GM10847 (cell line): ENCODE measurements around the gene C1QL2.

Experiments
- POLR2A ChIP-seq: IDR thresholded peaks from 2 replicates; pipeline ENCODE4 v1.6.1; 2011; ENCODE audit not compliant: insufficient read length; ENCODE audit errors: extremely low read depth

Gene C1QL2

GRCh38 chr2:119158563-119159347, at the start of gene C1QL2:
TSS of gene C1QL2 (minus strand) at chr2:119158751. CDS start at chr2:119158269, 482 bp downstream.
- TF ChIP-seq POLR2A: no peak

DNA sequence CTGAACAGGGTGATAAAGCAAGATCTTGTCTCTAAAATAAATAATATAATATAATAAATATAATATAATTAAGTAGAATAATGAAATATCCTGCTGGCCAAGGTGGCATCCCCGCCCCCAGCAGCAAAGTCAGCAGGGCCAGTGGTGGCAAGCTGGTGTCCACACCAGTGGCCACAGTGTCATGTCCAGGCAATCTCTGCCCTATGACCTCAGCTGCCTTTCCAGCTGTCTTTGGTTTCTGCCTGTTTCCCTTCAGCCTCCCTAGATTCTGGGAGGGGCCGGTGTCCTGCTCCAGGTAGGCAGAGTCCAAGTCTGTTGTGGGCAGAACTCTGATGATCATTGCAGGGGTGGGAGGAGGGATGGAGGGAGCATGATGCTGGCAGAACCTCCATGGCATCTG, 48.9 kb upstream of the C1QL2 start:
- no peak for TF ChIP-seq POLR2A

DNA sequence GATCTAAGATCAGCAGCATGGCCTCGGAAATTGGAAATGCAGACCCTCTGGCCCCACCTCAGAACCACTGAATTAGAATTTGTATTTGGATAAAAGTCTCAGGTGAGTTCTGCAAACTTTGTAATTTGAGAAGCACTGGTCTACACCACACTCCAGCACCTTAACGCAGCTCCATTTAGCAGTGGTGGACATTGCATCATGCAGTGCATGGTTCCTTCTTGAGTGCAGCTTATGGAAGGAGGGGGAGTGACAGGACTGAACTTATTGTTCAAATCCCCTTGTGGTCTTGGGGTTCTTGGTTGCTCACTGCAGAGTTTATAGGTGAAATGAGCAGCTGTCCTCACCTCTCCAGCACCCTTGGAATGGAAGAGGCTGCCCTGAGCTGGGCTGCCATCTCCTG, 47.6 kb upstream of the C1QL2 start:
- TF ChIP-seq POLR2A: no peak

DNA sequence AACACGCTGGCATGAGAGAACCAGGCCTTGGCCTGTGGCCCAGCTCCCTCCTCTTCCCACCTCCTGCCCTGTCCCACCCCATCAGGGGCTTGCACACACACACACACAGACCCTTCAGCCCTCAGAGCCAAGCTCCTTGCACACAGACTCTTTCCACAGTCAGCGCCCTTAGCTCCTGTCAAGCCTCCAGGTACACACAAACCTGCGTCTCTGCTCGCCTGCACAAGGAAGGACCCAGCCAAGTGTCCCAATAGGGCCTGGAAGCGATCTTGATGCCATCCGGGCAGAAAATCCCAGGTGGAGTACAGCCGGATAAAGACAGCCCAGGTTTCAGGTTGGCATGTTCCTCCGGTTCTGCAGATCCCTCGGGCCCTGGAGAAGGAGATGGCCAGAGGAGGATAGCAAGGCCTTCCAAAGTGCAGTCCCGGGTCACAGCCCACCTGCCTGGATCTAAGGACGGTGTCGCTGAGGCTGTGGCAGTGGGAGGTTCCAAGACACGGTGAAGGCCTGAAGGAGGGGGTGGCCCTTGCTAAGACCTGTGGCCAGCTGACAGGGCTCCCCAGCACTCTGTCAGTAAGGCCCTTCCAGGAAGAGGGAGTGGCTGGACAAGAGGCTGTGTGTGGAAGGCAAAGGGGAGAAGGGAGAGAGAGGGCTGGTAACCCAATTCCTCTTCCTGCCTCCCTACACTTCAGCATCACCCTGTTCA, 46.6 kb upstream of the C1QL2 start:
- TF ChIP-seq POLR2A: no peak

- TF ChIP-seq POLR2A: no peak
Measured at GRCh38 chr2:119204525-119204924, 46.0 kb upstream of the C1QL2 start.

DNA sequence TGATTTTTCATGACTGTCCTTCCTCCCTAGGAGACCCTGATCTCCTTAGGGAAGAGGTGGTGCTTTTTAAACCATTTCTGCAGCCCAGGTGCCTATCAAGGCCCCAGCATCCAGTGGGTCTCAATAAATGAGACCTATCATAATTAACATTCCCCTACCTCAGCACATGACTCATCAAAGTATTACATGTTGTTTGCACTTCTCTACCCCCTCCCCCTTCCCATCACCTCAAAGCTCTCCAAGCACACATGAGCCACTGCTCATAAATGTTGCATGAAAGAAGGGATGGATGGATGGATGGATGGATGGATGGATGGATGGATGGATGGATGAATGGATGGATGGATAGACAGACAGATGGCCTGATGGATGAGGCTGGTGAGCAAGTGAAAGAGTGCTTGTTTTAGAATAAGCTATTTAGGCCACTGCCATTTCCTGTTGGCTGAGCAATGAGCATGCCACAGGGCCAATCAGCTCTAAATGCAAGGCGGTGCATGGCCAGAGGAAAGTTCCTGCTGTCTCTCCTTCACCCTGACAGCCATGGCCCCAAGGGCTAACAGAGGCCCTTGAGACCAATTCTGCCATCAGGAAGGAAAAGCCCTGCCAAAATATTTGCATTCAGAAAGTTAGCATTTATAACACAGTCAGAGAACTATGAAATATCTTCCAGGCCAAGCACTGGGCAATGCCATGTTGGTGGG, 44.2 kb upstream of the C1QL2 start:
- no peak for TF ChIP-seq POLR2A

DNA sequence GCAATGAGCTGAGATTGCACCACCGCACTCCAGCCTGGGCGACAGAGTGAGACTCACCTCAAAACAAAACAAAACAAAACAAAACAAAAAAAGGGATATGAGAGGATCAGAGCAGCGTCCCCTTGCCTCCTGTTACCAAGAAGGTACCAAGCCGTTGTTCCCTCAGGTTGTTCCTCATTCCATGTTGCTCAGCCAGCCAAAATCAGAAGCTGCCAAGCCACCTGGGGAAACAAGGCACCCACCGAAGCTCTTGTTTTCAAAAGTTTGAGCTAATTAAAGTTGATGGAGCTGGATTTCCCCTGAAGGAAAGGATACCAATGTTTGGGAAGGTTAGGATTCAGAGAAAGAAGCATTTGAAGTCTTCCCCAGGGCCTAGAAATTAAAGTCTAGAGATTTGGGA, 43.3 kb upstream of the C1QL2 start:
- TF ChIP-seq POLR2A: no peak

- no peak for TF ChIP-seq POLR2A
Measured at GRCh38 chr2:119198240-119198840, 39.8 kb upstream of the C1QL2 start.

GRCh38 chr2:119197529-119198239, 39.1 kb upstream of the C1QL2 start:
- TF ChIP-seq POLR2A: no peak

- no peak for TF ChIP-seq POLR2A
Measured at GRCh38 chr2:119197126-119197405, 38.5 kb upstream of the C1QL2 start.

DNA sequence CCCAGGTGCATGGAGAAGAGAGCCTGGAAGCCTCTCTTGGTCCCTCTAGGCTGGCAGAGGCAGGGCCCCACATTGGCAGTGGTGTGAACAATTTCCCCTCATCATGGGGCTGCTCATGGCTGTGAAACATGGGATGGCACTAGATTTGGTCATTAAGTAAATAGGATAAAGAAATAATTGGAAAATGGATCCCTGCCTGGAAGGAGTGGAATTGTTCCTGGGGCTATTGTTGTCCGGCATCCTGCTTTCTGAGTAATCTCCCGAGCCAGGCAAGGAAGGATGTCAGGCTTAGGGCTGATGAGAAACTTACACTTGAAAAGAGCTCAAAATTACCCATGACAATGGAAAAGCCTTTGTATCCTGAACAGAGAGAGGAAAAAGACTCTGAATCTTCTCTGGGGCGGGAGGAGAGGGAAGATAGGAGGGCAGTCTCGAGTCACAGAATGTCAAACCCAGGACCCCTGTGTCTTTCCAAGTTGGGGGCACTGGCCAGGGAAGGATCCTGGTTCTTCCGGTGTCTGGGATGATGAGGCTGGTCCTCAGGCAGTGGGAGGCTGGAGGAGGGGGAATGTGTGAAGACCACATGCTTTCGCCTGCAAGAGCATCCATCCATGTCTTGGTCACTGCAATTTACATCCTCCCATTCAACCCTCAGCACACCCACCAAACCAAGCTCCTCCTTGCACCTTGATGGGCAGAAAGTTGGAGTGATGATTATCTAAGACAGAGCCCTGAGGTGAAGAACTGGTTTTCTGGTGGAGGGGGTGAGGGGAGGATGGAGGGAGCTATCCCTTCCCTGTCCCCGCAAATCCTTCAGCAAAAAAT, 38.0 kb upstream of the C1QL2 start:
- no peak for TF ChIP-seq POLR2A

GRCh38 chr2:119195887-119196286, 37.3 kb upstream of the C1QL2 start:
- no peak for TF ChIP-seq POLR2A

- no peak for TF ChIP-seq POLR2A
Measured at GRCh38 chr2:119195001-119195400, 36.5 kb upstream of the C1QL2 start.

DNA sequence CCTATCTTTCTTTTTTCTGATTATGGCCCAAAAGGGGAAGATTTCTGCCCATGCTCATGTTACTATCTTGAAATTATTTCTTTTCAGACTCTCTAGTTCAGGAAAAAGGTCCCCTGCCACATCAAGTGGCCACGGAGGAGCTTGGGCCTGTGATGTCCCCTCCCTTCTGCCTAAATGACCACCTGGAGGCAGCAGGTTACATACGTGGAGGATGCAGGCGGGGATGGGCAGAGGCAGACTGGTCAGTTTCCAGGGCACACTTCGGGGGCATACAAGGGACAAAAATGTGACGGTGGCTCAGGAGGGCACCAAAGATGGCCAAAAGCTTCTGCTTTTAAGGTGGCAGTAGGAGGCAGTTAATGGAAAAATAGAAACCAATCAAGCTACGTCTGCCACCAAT, 34.3 kb upstream of the C1QL2 start:
- TF ChIP-seq POLR2A: no peak

- TF ChIP-seq POLR2A: no peak
Measured at GRCh38 chr2:119190321-119191111, 32.0 kb upstream of the C1QL2 start.
